ENCODE measurements around the gene PARVB.

PARVB gene

DNA sequence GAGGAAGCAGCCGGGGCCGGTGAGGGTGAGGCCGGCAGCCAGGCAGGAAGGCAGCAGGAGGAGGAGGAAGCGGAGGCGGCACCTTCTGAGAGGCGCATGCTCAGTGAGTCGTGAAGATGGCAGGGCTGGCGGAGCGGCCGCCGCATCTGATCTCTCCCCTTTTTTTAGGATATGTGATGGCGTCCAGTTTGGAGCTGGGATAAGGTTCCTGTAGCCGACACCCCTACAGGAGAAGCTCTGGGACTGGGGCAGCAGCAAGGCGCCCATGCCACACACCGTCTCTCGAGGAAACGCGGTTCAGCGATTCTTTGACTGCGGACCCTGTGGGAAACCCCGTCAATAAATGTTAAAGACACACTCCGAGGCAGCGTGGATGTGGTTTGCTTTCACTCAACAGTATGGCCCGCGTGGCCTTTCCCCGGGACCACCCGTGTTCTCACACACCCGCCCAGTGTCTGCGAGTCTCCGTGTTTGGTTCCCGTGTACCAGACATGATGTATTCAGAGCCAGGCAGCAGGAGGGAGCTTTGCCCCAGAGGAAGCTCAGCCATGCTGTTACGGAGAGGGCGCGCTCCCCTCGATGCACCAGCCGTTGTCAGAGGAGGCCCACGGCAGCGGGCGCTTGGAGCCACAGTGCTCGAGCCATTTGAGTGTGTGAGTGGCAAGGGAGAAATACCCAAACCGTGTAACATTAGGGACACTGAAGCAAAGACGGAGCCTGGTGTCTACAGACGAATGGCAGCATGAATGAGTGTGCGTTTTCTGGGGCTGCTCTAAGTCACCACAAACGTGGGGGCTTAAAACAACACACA, 27.7 kb upstream of the PARVB start:
- CTCF ChIA-PET = interaction anchor here (0.6 to 4.7 kb wide), 6 partner anchors 42 to 334 kb away, joined by 3 to 120 read pairs (median 4); no protein-coding TSS in a partner anchor
- Histone ChIP-seq H3K4me1 (ENCODE audit: control insufficient read depth, insufficient read depth, low read length) (no peaks in the 10 kb centered on the region), H3K36me3 (ENCODE audit: control insufficient read depth in 2 of 2, insufficient read depth in 1 of 2, low read length in 2 of 2) (peaks cover 12 to 83% of the 10 kb centered on the region in 2 experiments; a peak in 2 of 3 replicates), H3K4me3 (ENCODE audit: low read depth, low read length) (no peak overlapping the region), H3K27ac (ENCODE audit: extremely low read depth, low read depth, low read length) (no peak overlapping the region), H3K9me3 (ENCODE audit: control insufficient read depth, insufficient read depth, low read depth, low read length) (no peaks in the 10 kb centered on the region)
- POLR2A ChIA-PET = no interaction called here
- TF ChIP-seq ZNF423 (tag by site-specific recombination; IDR thresholded peaks at IDR 0.05) (no peak), ZNF76 (tag by site-specific recombination; IDR thresholded peaks at IDR 0.05; ENCODE audit: borderline replicate concordance, low read depth) (no peak), ZBTB1 (tag by site-specific recombination; IDR thresholded peaks at IDR 0.05) (no peak), ZNF747 (tag by site-specific recombination; IDR thresholded peaks at IDR 0.05) (no peak), ZNF791 (tag by site-specific recombination; IDR thresholded peaks at IDR 0.05) (no peak), ZNF335 (tag by site-specific recombination; conservative IDR thresholded peaks at IDR 0.05) (no peak)
- TF ChIP-seq, protein P1, sequence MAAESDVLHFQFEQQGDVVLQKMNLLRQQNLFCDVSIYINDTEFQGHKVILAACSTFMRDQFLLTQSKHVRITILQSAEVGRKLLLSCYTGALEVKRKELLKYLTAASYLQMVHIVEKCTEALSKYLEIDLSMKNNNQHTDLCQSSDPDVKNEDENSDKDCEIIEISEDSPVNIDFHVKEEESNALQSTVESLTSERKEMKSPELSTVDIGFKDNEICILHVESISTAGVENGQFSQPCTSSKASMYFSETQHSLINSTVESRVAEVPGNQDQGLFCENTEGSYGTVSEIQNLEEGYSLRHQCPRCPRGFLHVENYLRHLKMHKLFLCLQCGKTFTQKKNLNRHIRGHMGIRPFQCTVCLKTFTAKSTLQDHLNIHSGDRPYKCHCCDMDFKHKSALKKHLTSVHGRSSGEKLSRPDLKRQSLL (tag by site-specific recombination; IDR thresholded peaks at IDR 0.05) = no peak
- TF ChIP-seq, protein P2, sequence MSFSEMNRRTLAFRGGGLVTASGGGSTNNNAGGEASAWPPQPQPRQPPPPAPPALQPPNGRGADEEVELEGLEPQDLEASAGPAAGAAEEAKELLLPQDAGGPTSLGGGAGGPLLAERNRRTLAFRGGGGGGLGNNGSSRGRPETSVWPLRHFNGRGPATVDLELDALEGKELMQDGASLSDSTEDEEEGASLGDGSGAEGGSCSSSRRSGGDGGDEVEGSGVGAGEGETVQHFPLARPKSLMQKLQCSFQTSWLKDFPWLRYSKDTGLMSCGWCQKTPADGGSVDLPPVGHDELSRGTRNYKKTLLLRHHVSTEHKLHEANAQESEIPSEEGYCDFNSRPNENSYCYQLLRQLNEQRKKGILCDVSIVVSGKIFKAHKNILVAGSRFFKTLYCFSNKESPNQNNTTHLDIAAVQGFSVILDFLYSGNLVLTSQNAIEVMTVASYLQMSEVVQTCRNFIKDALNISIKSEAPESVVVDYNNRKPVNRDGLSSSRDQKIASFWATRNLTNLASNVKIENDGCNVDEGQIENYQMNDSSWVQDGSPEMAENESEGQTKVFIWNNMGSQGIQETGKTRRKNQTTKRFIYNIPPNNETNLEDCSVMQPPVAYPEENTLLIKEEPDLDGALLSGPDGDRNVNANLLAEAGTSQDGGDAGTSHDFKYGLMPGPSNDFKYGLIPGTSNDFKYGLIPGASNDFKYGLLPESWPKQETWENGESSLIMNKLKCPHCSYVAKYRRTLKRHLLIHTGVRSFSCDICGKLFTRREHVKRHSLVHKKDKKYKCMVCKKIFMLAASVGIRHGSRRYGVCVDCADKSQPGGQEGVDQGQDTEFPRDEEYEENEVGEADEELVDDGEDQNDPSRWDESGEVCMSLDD (tag by site-specific recombination; IDR thresholded peaks at IDR 0.05) = no peak

DNA sequence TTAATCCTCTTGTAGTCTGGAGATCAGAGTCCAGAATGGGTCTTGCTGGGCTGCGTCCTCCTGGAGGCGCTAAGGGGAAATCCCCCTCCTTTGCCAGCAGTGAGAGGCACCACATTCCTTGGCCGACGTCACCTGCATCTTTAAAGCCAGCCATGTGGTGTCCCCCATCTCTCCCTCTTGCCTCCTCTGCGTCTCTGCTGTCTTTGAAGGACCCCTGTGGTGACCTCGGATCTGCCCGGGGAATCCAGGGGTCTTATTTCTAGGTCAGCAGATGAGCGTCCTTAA, 27.2 kb upstream of the PARVB start:
- Histone ChIP-seq H3K27ac (ENCODE audit: extremely low read depth, low read depth, low read length) (no peak overlapping the region), H3K36me3 (ENCODE audit: control insufficient read depth in 2 of 2, insufficient read depth in 1 of 2, low read length in 2 of 2) (peaks cover 7 to 77% of the 10 kb centered on the region in 2 experiments; a peak in 2 of 3 replicates), H3K4me1 (ENCODE audit: control insufficient read depth, insufficient read depth, low read length) (no peaks in the 10 kb centered on the region), H3K4me3 (ENCODE audit: low read depth, low read length) (no peak overlapping the region), H3K9me3 (ENCODE audit: control insufficient read depth, insufficient read depth, low read depth, low read length) (no peaks in the 10 kb centered on the region)
- ChIA-PET POLR2A (no interaction called here), CTCF (interaction anchor here (0.6 kb wide), 1 partner anchor 43 kb away, joined by 3 read pairs; no protein-coding TSS in a partner anchor)
- no peak for TF ChIP-seq SALL2 (tag by site-specific recombination; IDR thresholded peaks at IDR 0.05; ENCODE audit: borderline replicate concordance)
- no peak for TF ChIP-seq ZNF311 (tag by site-specific recombination; IDR thresholded peaks at IDR 0.05; ENCODE audit: borderline replicate concordance)
- TF ChIP-seq ZBTB20 (tag by site-specific recombination; IDR thresholded peaks at IDR 0.05) = no peak

DNA sequence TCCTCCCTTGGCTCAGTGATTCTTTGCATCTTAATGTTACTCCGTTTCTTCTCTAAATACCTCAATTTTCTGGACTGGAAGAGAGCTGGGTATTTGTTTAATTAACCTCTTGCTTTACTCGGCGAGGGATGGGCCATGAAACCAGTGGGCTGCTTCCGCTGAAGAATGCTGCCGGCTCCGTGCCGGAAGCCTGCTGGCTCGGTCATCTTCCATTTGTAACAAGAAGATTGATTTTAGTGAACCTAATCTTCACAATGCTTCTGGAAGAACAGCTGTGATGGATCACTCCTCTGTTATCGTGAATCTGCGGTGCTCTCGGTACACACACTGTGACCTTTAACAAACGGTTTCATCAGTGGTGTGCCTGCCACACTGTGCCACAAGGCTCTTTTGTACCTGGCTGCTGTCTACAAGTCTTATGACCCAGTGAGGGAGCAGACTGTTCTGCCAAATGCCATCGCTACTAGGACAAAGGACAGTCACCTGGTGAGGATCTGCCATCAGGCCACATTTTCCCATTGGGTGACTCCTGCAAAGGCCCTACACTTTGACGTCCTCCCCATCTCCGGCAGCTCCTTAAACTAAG, 25.3 kb upstream of the PARVB start:
- Histone ChIP-seq H3K4me3 (ENCODE audit: low read depth, low read length) (no peak overlapping the region), H3K36me3 (ENCODE audit: control insufficient read depth in 2 of 2, insufficient read depth in 1 of 2, low read length in 2 of 2) (peaks cover 7 to 62% of the 10 kb centered on the region in 2 experiments; a peak in 2 of 3 replicates), H3K4me1 (ENCODE audit: control insufficient read depth, insufficient read depth, low read length) (no peaks in the 10 kb centered on the region), H3K9me3 (ENCODE audit: control insufficient read depth, insufficient read depth, low read depth, low read length) (no peaks in the 10 kb centered on the region), H3K27ac (ENCODE audit: extremely low read depth, low read depth, low read length) (no peak overlapping the region)
- CTCF ChIA-PET = interaction anchor here (0.6 to 1.9 kb wide), 4 partner anchors 22 to 1448 kb away, joined by 3 to 9 read pairs (median 4); no protein-coding TSS in a partner anchor
- POLR2A ChIA-PET = no interaction called here
- TF ChIP-seq ZNF423 (tag by site-specific recombination; IDR thresholded peaks at IDR 0.05) (no peak), ZNF354C (tag by site-specific recombination; IDR thresholded peaks at IDR 0.05; ENCODE audit: borderline replicate concordance, low read depth) (no peak), ZNF350 (tag by site-specific recombination; IDR thresholded peaks at IDR 0.05) (no peak), ZSCAN16 (tag by site-specific recombination; IDR thresholded peaks at IDR 0.05) (no peak), KLF9 (tag by site-specific recombination; IDR thresholded peaks at IDR 0.05; ENCODE audit: low read depth) (no peak), ZNF76 (tag by site-specific recombination; IDR thresholded peaks at IDR 0.05; ENCODE audit: borderline replicate concordance, low read depth) (no peak), WT1 (tag by site-specific recombination; IDR thresholded peaks at IDR 0.05) (no peak), BCL11A (tag by site-specific recombination; IDR thresholded peaks at IDR 0.05; ENCODE audit: low read depth) (no peak), ZNF133 (tag by site-specific recombination; IDR thresholded peaks at IDR 0.05) (no peak)
- TF ChIP-seq, protein P3, sequence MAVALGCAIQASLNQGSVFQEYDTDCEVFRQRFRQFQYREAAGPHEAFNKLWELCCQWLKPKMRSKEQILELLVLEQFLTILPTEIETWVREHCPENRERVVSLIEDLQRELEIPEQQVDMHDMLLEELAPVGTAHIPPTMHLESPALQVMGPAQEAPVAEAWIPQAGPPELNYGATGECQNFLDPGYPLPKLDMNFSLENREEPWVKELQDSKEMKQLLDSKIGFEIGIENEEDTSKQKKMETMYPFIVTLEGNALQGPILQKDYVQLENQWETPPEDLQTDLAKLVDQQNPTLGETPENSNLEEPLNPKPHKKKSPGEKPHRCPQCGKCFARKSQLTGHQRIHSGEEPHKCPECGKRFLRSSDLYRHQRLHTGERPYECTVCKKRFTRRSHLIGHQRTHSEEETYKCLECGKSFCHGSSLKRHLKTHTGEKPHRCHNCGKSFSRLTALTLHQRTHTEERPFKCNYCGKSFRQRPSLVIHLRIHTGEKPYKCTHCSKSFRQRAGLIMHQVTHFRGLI (tag by site-specific recombination; IDR thresholded peaks at IDR 0.05) = no peak
- TF ChIP-seq, protein P4, sequence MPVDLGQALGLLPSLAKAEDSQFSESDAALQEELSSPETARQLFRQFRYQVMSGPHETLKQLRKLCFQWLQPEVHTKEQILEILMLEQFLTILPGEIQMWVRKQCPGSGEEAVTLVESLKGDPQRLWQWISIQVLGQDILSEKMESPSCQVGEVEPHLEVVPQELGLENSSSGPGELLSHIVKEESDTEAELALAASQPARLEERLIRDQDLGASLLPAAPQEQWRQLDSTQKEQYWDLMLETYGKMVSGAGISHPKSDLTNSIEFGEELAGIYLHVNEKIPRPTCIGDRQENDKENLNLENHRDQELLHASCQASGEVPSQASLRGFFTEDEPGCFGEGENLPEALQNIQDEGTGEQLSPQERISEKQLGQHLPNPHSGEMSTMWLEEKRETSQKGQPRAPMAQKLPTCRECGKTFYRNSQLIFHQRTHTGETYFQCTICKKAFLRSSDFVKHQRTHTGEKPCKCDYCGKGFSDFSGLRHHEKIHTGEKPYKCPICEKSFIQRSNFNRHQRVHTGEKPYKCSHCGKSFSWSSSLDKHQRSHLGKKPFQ (tag by site-specific recombination; IDR thresholded peaks at IDR 0.05) = no peak

All from HEK293 (cell line).